Psoas muscle (tissue), 8 donors: Measurements from ENCODE around the gene CHKA. TPM values are rescaled to one million over a fixed set of nuclear protein-coding genes. Genes with fewer than 3 reads are reported as not detected.

Experiments
- ATAC-seq, 4 donors: fragments of 200-7000 bp; cut with Tn5 transposase; one replicate each; pipeline ENCODE4 v1.9.1; 2020; ENCODE audit warnings: moderate library complexity in 3 of 4, mild to moderate bottlenecking in 2 of 4
- DNase-seq, 2 donors: peaks; one replicate each; pipeline ENCODE4 v3.0.0-alpha.2; 2020
- H3K27ac ChIP-seq: fragments of 200-600 bp; one replicate; pipeline ENCODE4 v1.8.0; 2022
- H3K27me3 ChIP-seq, 3 donors: fragments of 200-600 bp in 1 of 3; one replicate each; pipeline versions ENCODE4 v1.6.1 to v1.8.0; 2013 to 2022; ENCODE audit warnings: low read length in 2 of 3, mild to moderate bottlenecking in 2 of 3, moderate library complexity in 1 of 3; ENCODE audit not compliant: insufficient read depth in 3 of 3
- H3K36me3 ChIP-seq, 2 donors: fragments of 200-600 bp in 1 of 2; one replicate each; pipeline versions ENCODE4 v1.6.1 to v1.8.0; 2013 to 2022; ENCODE audit warnings: low read depth in 1 of 2, mild to moderate bottlenecking in 1 of 2, moderate library complexity in 1 of 2; ENCODE audit not compliant: insufficient read depth in 1 of 2
- H3K4me1 ChIP-seq: fragments of 200-600 bp; one replicate; pipeline ENCODE4 v1.8.0; 2022
- H3K4me3 ChIP-seq: fragments of 200-600 bp; one replicate; pipeline ENCODE4 v1.8.0; 2022; ENCODE audit warnings: mild to moderate bottlenecking
- H3K9me3 ChIP-seq: fragments of 200-600 bp; one replicate; pipeline ENCODE4 v1.8.0; 2022
- CTCF ChIP-seq: fragments of 200-600 bp; IDR thresholded peaks from one replicate; pipeline ENCODE4 v1.8.0; 2022; ENCODE audit warnings: antibody characterized with exemption
- WGBS, 3 donors: extraction: QIAGEN DNeasy Blood & Tissue Kit; methylation state at CpG; one replicate each; pipeline versions ENCODE4 v1.1.6 to v1.1.7; 2013; 5-methylcytosine and 5-hydroxymethylcytosine counted together
- intact Hi-C, 2 donors: fragments of 100-400 bp; cut with DNase I; formaldehyde crosslinking; loops; one replicate each; pipeline versions ENCODE4 v1.11.0 to v1.14.2; 2022
- polyA plus RNA-seq, 3 donors: library from polyadenylated mRNA; stranded (reverse); fragments of 200-250 nt; gene quantifications; one replicate each; pipeline ENCODE4 v1.2.3, GENCODE V29; 2013
- total RNA-seq, 4 donors: library from RNA; stranded (reverse); fragmentation: NEBNext Ultra II Directional in 2 of 4; extraction: Animal tissue kit (Norgen Biotek cat#: 25700) in 2 of 4; gene quantifications; one replicate each; pipeline versions ENCODE4 v1.2.1 to v1.2.4, GENCODE V29; 2021 to 2023
- donor health status: healthy with polysubstance abuse.
- donor health status: DM: no; HTN: no; CAD: no; lungs with moderate emphysema.
- donor health status: Bipolar disorder and iron deficiency.
- donor health status: healthy.
- donor health status: DM: yes; HTN: yes; CAD: no.
- donor health status: DM: no; HTN: no; CAD: no.
- donor health status: DM: no; HTN: no; CAD: no.
- donor health status: DM: yes; HTN: yes; CAD: no.

Gene CHKA
- total and polyA plus RNA-seq, 7 donors = 3.6 to 11.2 (median 6.2) TPM

GRCh38 chr11:68166969-68167368, 45.8 kb upstream of the CHKA start:
- ATAC-seq = no peak
- Histone ChIP-seq H3K4me1 (no peaks in the 10 kb centered on the region), H3K4me3 (no peak overlapping the region), H3K27ac (no peak overlapping the region), H3K9me3 (no peaks in the 10 kb centered on the region), H3K36me3 (peaks cover 20 to 100% of the 10 kb centered on the region in 2 donors), H3K27me3 (no peaks in the 10 kb centered on the region)
- TF ChIP-seq CTCF = no peak
- 81 to 87% (median 82%) methylated on average over 4 of the region's 4 CpGs for WGBS, 3 donors
- DNase-seq = no peak
- intact Hi-C loops = no loop called here

DNA sequence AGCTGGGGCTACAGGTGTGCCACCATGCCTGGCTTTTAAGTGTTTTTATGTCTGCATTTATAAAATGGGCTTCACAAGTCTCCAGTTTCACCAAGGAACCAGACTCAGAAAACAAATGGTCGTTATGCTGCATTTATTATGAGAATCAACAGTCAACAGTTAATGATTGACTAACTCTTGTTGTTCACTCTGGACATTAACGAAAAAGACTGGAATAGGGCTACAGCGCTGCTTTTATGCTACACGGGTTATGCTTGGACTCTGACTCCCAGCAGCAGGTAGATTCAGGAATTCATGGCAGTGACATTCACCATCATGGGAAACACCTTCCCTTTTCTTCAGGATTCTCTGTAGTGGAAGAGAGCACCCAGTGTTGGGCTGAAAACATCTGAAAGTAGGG, 44.4 kb upstream of the CHKA start:
- intact Hi-C loops = no loop called here
- WGBS, 3 donors = 83 to 85% (median 84%) methylated on average over 4 of the region's 4 CpGs
- DNase-seq (no peak), ATAC-seq (no peak)
- Histone ChIP-seq H3K9me3 (no peaks in the 10 kb centered on the region), H3K4me1 (no peaks in the 10 kb centered on the region), H3K27ac (no peak overlapping the region), H3K36me3 (peaks cover 20 to 93% of the 10 kb centered on the region in 2 donors), H3K4me3 (no peak overlapping the region), H3K27me3 (no peaks in the 10 kb centered on the region)
- no peak for TF ChIP-seq CTCF

GRCh38 chr11:68164437-68164836, 43.2 kb upstream of the CHKA start:
- no peak for TF ChIP-seq CTCF
- intact Hi-C loops = no loop called here
- 89 to 100% (median 100%) methylated on average over 2 of the region's 2 CpGs for WGBS, 3 donors
- no peaks in the 10 kb centered on the region for H3K27me3 ChIP-seq
- no peaks in the 10 kb centered on the region for H3K9me3 ChIP-seq
- peak in 1 of 4 donors; percentile 37 for ATAC-seq
- H3K4me1 ChIP-seq = no peaks in the 10 kb centered on the region
- no peak overlapping the region for H3K27ac ChIP-seq
- peaks cover 13 to 85% of the 10 kb centered on the region in 2 donors for H3K36me3 ChIP-seq
- no peak for DNase-seq
- no peak overlapping the region for H3K4me3 ChIP-seq

- Histone ChIP-seq H3K27ac (no peak overlapping the region), H3K4me3 (no peak overlapping the region), H3K9me3 (no peaks in the 10 kb centered on the region), H3K4me1 (no peaks in the 10 kb centered on the region), H3K36me3 (peaks cover 7 to 81% of the 10 kb centered on the region in 2 donors), H3K27me3 (no peaks in the 10 kb centered on the region)
- WGBS, 3 donors = 79 to 89% (median 86%) methylated on average over 11 of the region's 11 CpGs
- intact Hi-C loops = no loop called here
- DNase-seq (no peak), ATAC-seq (no peak)
- TF ChIP-seq CTCF = no peak
Measured at GRCh38 chr11:68163691-68164090, 42.5 kb upstream of the CHKA start.

DNA sequence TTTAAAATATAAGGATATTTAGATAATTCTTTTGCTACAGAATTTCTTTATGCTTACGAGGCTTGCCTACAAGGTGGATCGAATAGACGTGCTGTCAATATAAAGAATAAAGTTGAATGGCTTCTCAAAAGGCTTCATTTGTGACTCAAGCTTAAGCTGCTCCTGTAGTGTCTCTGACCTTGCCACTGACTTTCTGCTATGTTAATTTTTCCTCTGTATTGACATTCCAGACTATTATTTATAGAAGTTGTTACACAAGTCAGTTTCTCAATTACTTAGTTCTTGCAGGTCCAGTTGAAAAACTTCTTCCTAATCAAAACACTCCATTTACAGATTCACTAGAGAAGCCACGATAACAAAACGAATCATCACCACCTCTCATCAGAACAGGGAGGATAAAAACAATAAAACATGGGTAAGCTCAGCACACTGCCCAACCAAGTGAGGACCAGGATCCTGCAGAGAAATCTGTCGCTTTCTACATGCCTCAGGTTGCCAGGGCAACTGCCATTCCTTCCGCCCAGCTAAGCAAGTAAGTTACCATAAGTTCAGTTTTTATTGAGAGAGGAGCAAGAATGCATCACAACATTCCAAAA, 39.0 kb upstream of the CHKA start:
- Histone ChIP-seq H3K36me3 (peaks cover 4 to 80% of the 10 kb centered on the region in 2 donors), H3K4me3 (no peak overlapping the region), H3K9me3 (no peaks in the 10 kb centered on the region), H3K27ac (no peak overlapping the region), H3K4me1 (no peaks in the 10 kb centered on the region), H3K27me3 (no peaks in the 10 kb centered on the region)
- intact Hi-C loops = no loop called here
- ATAC-seq = no peak
- no peak for DNase-seq
- 92 to 95% (median 93%) methylated on average over 7 of the region's 7 CpGs for WGBS, 3 donors
- TF ChIP-seq CTCF = no peak
